H54 (cell line): ENCODE measurements around the gene ZNF587B.
"Not testable (repeated sequence)": the region's sequence is repeated elsewhere in the genome, so short reads cannot be mapped to it uniquely, and the experiment has no call there.

Source experiments
- DNase-seq: peaks from one replicate; pipeline ENCODE4 v3.0.0; 2011; ENCODE audit warnings: low spot score, mixed read lengths; ENCODE audit not compliant: insufficient read length
- FAIRE-seq: peaks from 3 replicates; lab custom pipeline; 2011; peaks lifted over from hg19 to GRCh38; lab: Jason Lieb, UNC
- POLR2A ChIP-seq: IDR thresholded peaks from 2 replicates; pipeline ENCODE4 v1.6.1; 2011; ENCODE audit warnings: low read depth, mild to moderate bottlenecking, low read length

Gene ZNF587B

DNA sequence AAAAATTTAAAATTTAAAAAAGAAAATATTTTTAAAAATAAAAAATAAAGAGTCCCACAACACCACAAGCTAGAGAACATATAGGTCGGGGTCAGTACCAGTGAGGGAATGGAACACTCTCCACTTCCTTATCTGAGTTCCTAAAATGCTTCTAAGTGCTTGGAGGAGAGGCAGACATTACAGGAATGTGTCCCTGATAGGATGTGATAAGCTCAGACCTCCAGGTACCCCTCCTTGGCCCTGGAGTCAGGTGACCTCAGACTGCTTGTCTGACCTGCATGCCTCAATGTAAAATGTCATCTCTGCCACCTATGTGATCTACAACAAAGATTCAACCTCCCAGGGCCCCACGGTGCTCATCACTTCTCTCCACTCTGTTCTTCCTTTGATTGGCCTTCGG lies 55.9 kb downstream of the ZNF587B start:
- FAIRE-seq (no peak), DNase-seq (no peak)
- TF ChIP-seq POLR2A = no peak

DNA sequence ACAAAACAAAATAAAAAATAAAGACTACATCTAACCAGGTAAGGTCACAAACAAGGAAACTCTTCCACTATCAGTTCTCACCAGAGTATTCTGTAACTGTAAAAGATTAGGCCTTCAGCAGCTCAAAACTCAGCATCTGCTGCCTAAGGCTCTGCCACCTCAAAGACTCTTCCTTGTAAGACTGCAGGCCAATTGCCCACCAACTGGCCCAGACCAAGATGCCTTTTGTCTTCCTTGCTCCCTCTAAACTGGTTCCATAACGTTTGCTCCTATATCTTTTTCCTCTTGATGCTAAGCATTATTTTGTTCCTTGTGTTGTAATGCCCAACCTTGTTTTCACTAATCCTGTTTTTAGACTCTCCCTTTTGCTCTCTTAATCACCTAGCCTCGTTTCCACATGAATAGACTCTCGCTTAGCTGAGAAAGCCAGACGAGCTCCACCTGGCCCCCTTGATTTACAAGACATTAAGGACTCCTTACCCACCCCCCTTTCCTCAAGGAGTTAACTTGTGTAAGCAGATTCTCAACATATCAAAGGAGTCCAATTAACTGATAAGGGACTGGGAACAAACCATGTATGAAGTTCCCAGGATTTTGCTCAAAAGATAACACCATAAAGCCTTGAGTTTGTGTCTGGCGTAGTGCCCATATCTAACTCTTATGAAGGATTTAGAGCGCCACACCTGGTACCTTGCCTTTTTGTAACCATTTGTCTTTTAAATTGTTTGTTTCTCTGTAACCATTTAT lies 57.3 kb downstream of the ZNF587B start:
- FAIRE-seq (no peak), DNase-seq (no peak)
- TF ChIP-seq POLR2A = no peak

DNA sequence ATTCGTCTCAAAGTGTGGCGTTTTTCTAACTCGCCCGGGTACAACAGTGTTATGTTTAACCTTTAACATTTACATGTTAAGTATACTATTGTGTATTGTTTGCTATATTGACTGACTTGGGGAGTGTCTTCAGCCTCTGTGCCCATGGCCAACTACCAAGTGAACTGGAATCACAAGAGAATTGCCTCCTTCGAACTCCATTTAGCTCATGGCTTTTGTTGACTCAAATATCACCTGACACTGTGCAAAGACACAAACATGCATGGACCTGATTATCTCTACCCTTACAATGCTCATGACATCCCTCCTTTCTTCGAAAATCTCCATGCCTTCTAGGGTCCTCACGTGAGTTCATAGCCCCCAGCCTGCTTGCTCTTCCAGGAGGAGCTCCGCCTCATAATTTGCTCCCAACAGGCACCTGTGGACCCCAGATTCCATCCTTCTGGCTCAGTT lies 58.0 kb downstream of the ZNF587B start:
- no peak for TF ChIP-seq POLR2A
- FAIRE-seq (no peak), DNase-seq (no peak)

DNA sequence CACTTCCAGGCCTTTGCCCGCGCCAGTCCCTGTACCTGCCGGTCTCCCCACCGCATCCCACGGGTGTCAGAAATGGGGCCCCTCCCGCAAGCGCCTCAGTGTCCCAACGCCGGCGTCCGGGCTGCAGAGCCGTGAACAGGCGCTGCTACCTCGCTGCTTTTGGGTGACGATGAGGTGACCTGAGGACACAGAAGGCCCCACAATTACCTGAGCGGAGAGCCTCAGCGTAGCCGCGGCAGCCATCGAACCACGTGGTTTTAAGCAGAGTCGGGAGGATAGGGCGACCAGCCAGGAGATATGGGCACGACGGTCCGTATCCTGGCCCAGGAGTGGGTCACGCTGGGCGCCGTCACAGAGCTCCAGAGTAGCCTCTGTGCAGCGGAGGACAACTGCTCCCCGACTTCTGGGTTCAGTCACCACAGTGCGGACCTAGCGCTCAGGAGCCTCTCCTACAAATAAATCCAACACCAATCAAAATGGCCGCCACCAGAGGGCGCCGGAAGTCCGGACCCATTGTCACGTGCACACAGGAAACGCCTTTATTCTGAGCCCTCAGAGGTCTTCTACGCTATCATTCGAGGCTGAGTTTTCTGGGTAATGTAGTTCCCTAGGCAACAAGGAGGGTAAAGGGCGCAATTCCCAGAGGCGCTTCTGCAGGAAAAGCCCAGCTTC lies 58.6 kb downstream of the ZNF587B start, which contains the start of gene ZNF814:
TSS of gene ZNF814 (minus strand) at position 478 of the 672 bp plus-strand sequence. CDS start at position 243, 235 bp downstream.
- FAIRE-seq = no peak
- DNase-seq = no peak
- no peak for TF ChIP-seq POLR2A

DNA sequence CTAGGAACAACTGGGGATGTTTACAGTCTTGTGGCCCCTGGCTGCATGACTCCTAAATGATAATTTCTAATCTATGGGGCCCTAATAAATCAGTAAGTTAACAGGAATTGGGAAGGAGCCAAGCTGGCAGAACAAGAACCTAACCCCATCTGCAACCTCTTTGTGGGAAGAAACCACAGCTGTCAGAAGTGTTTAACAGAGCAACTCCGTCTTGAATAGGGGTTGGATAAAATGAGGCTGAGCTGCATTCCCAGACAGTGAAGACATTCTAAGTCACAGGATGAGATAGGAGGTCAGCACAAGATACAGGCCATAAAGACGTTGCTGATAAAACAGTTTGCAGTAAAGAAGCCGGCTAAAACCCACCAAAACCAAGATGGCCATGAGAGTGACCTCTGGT lies 60.6 kb downstream of the ZNF587B start:
- not testable (repeated sequence) for DNase-seq, FAIRE-seq
